Epithelial cell of proximal tubule (primary cell): ENCODE measurements around the gene TMEM120B. TPM values are rescaled to one million over a fixed set of nuclear protein-coding genes. Genes with fewer than 3 reads are reported as not detected.

Experiments
- DNase-seq: peaks from one replicate; pipeline ENCODE4 v3.0.0-alpha.2; 2011; ENCODE audit warnings: low read depth
- H3K4me3 ChIP-seq: 2 replicates; pipeline ENCODE4 v1.5.1; 2011; ENCODE audit warnings: low read depth, mild to moderate bottlenecking, low read length
- total RNA-seq: library from RNA; depleted of rRNA; stranded (reverse); fragments of >200 nt; gene quantifications from 2 replicates; pipeline ENCODE4 v1.2.3, GENCODE V29; 2015
- TF ChIP-seq, protein P1 (sequence below): conservative IDR thresholded peaks from 2 replicates; pipeline ENCODE4 v1.5.1; 2012; ENCODE audit warnings: low read depth, mild to moderate bottlenecking, low read length

The TMEM120B gene
- total RNA-seq, 1 donor from 2014 or later = 5.5 TPM

GRCh38 chr12:121810234-121810817, 97.8 kb downstream of the TMEM120B start:
- DNase-seq = no peak
- TF ChIP-seq, protein P1, sequence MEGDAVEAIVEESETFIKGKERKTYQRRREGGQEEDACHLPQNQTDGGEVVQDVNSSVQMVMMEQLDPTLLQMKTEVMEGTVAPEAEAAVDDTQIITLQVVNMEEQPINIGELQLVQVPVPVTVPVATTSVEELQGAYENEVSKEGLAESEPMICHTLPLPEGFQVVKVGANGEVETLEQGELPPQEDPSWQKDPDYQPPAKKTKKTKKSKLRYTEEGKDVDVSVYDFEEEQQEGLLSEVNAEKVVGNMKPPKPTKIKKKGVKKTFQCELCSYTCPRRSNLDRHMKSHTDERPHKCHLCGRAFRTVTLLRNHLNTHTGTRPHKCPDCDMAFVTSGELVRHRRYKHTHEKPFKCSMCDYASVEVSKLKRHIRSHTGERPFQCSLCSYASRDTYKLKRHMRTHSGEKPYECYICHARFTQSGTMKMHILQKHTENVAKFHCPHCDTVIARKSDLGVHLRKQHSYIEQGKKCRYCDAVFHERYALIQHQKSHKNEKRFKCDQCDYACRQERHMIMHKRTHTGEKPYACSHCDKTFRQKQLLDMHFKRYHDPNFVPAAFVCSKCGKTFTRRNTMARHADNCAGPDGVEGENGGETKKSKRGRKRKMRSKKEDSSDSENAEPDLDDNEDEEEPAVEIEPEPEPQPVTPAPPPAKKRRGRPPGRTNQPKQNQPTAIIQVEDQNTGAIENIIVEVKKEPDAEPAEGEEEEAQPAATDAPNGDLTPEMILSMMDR = no peak
- no peak overlapping the region for H3K4me3 ChIP-seq

GRCh38 chr12:121810833-121811433, 98.4 kb downstream of the TMEM120B start:
- H3K4me3 ChIP-seq = peak overlapping the region; percentile 65
- TF ChIP-seq, protein P1 = no peak
- no peak for DNase-seq

- DNase-seq = no peak
- peak overlapping the region; percentile 65 for H3K4me3 ChIP-seq
- TF ChIP-seq, protein P1 = peak; percentile 81
Measured at GRCh38 chr12:121811434-121812319, 99.1 kb downstream of the TMEM120B start.

GRCh38 chr12:121812320-121812871, 99.8 kb downstream of the TMEM120B start:
- no peak for DNase-seq
- peak overlapping the region; percentile 65 for H3K4me3 ChIP-seq
- TF ChIP-seq, protein P1 = no peak

DNA sequence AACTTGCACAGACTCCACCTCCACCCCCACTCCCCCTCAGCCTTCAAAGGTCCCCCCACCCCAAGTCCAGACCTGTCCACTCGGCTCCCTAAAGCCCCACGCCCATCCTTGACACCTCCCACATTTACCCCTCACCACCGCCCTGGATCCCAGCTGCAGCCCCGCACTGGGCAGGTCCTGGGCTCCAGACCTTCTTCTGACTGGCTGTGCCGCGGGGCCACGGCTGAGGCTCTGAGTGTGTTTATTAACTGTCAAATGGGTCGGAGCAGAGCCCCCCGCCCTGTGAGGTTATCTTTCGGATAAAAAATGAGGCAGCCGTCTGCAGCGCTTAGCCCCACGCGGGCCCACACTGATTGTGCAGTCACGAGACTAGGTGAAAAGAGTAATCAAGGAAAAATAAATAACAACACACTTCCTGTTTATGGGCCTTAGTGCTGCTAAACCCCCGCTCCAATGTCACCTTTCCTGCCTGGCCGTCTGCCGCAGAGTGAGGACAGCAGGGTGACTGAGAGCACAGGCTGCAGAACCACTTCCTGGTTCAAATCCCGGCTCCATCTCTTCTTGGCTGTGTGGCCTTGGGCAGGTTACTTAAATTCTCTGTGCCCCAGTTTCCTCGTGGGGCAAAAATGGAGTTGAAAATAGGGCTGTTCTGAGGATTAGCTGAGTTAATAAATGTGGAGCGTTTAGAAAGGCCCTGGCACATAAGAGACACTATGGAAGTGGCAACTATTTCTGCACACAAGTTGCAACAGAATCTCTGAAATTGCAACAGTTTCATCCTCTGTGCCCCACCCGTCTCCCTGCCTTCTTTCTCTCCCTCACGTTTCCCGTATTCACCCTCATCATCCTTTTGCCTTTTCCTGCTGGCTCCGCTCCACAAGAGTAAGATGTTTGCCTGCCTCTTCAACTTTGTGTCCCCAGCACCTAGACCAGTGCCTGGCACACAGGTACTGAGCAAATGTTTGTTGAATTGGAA, 100.7 kb downstream of the TMEM120B start:
- TF ChIP-seq, protein P1 = no peak
- no peak for DNase-seq
- H3K4me3 ChIP-seq = peak overlapping the region; percentile 65

DNA sequence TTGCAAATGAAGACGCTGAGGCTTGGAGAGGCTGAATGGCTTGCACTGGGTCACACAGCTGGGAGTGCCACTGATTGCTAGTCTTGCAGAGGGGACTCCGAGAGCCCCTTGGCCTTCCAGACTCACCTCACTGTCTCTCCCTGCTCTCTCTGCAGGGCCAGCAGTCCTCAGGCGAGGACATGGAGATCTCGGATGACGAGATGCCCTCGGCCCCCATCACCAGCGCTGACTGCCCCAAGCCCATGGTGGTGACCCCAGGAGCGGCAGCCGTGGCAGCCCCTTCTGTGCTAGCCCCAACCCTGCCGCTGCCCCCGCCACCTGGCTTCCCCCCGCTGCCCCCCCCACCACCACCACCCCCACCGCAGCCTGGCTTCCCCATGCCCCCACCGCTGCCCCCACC, 101.4 kb downstream of the TMEM120B start:
- TF ChIP-seq, protein P1 = no peak
- H3K4me3 ChIP-seq = no peak overlapping the region
- DNase-seq = no peak
